K562 (cell line): ENCODE results near the gene BHLHE40. TPM values are rescaled to one million over a fixed set of nuclear protein-coding genes. Genes with fewer than 3 reads are reported as not detected.
A peak's percentile ranks its signal among the peaks of the same experiment; 100 is the strongest.

ENCODE experiments used
- ATF6 ChIP-seq: sonication (generic); formaldehyde crosslinking; IDR thresholded peaks from 2 replicates; pipeline ENCODE4 v1.4.0; 2020; ENCODE audit warnings: mild to moderate bottlenecking, missing genetic modification reagents
- CEBPB ChIP-seq: fragments of 450-650 bp; IDR thresholded peaks from 2 replicates; pipeline ENCODE4 v1.6.1; 2016; ENCODE audit warnings: missing genetic modification characterization, missing compliant biosample characterization
- CSDE1 ChIP-seq, 2 experiments: fragments of 450-650 bp; IDR thresholded peaks; 2 replicates each; pipeline ENCODE4 v1.6.1; 2016; ENCODE audit warnings: mild to moderate bottlenecking in 1 of 2
- DMBX1 ChIP-seq: fragments of 250-450 bp; sonication (Bioruptor Pico); IDR thresholded peaks from 2 replicates; pipeline ENCODE4 v1.8.0; 2022; ENCODE audit warnings: inconsistent platforms, mild to moderate bottlenecking, moderate library complexity, borderline replicate concordance
- ELK3 ChIP-seq: fragments of 450-650 bp; formaldehyde crosslinking; IDR thresholded peaks from 2 replicates; pipeline ENCODE4 v1.4.0; 2020; ENCODE audit warnings: mild to moderate bottlenecking
- FOXA1 ChIP-seq: fragments of 450-650 bp; IDR thresholded peaks from 2 replicates; pipeline ENCODE4 v1.6.1; 2016; ENCODE audit warnings: mild to moderate bottlenecking, borderline replicate concordance
- HNRNPL ChIP-seq: fragments of 200-400 bp; formaldehyde crosslinking; IDR thresholded peaks from 2 replicates; pipeline ENCODE4 v1.6.1; 2017; ENCODE audit warnings: low read depth, mild to moderate bottlenecking, low read length
- ID3 ChIP-seq, 2 experiments: fragments of 250-450 bp in 1 of 2; fragments of 450-650 bp in 1 of 2; sonication (Bioruptor Pico) in 1 of 2; IDR thresholded peaks; 2 replicates each; pipeline versions ENCODE4 v1.6.1 to v1.8.0; 2016 to 2021; ENCODE audit warnings: mild to moderate bottlenecking in 2 of 2, moderate library complexity in 2 of 2, missing compliant biosample characterization in 1 of 2, missing genetic modification characterization in 1 of 2
- KLF1 ChIP-seq: fragments of 450-650 bp; IDR thresholded peaks from 2 replicates; pipeline ENCODE4 v1.6.1; 2016; ENCODE audit warnings: missing genetic modification characterization, missing compliant biosample characterization
- MBD2 ChIP-seq: sonication (generic); IDR thresholded peaks from 2 replicates; pipeline ENCODE4 v1.6.1; 2016; ENCODE audit warnings: low read depth, borderline replicate concordance
- NCOA1 ChIP-seq: fragments of 450-650 bp; IDR thresholded peaks from 2 replicates; pipeline ENCODE4 v1.6.1; 2016; ENCODE audit warnings: low read depth
- NRF1 ChIP-seq, 2 experiments: fragments of 450-650 bp; IDR thresholded peaks in 1 of 2; conservative IDR thresholded peaks in 1 of 2; 2 replicates each; pipeline ENCODE4 v1.6.1; 2014; ENCODE audit warnings: mild to moderate bottlenecking in 2 of 2
- OTX1 ChIP-seq: fragments of 450-650 bp; formaldehyde crosslinking; IDR thresholded peaks from 2 replicates; pipeline ENCODE4 v1.4.0; 2022; ENCODE audit warnings: mild to moderate bottlenecking
- POLR2B ChIP-seq: fragments of 450-650 bp; IDR thresholded peaks from 2 replicates; pipeline ENCODE4 v1.6.1; 2018; ENCODE audit warnings: low read depth; ENCODE audit not compliant: partially characterized antibody
- PTTG1 ChIP-seq: fragments of 450-650 bp; IDR thresholded peaks from 2 replicates; pipeline ENCODE4 v1.6.1; 2016; ENCODE audit warnings: low read depth, mild to moderate bottlenecking, missing genetic modification characterization, missing compliant biosample characterization
- SAFB ChIP-seq: fragments of 200-400 bp; formaldehyde crosslinking; IDR thresholded peaks from 2 replicates; pipeline ENCODE4 v1.6.1; 2017; ENCODE audit warnings: low read depth, low read length, borderline replicate concordance
- THRB ChIP-seq: fragments of 450-650 bp; formaldehyde crosslinking; conservative IDR thresholded peaks from 2 replicates; pipeline ENCODE4 v1.4.0; 2022; ENCODE audit warnings: mild to moderate bottlenecking, missing genetic modification characterization
- YY1 ChIP-seq, 3 experiments: IDR thresholded peaks; 2 replicates each; pipeline ENCODE4 v1.6.1; 2011; ENCODE audit warnings: low read length in 2 of 3, mild to moderate bottlenecking in 2 of 3, moderate library complexity in 2 of 3, borderline replicate concordance in 1 of 3, control low read depth in 1 of 3, low read depth in 1 of 3; ENCODE audit not compliant: insufficient read depth in 3 of 3, insufficient replicate concordance in 2 of 3, control insufficient read depth in 1 of 3, insufficient read length in 1 of 3; ENCODE audit errors: extremely low read depth in 1 of 3
- ZNF217 ChIP-seq: sonication (generic); formaldehyde crosslinking; IDR thresholded peaks from 2 replicates; pipeline ENCODE4 v1.8.0; 2022; ENCODE audit warnings: mild to moderate bottlenecking, missing genetic modification reagents
- ZNF75A ChIP-seq: fragments of 450-650 bp; formaldehyde crosslinking; IDR thresholded peaks from 2 replicates; pipeline ENCODE4 v1.4.0; 2020; ENCODE audit warnings: mild to moderate bottlenecking
- ZNF780A ChIP-seq: fragments of 250-450 bp; sonication (Bioruptor Pico); IDR thresholded peaks from 2 replicates; pipeline ENCODE4 v1.5.0; 2021; ENCODE audit warnings: mild to moderate bottlenecking
- polyA plus RNA-seq, 8 experiments: library from polyadenylated mRNA; depleted of rRNA in 4 of 8; stranded (reverse) in 5 of 8; unstranded in 3 of 8; fragments of >200 nt; fragmentation: Nextera tagmentation in 2 of 8; fragmentation: Illumina TruSeq in 1 of 8; extraction: Ambion mirVana in 2 of 8; extraction: Trizol in 1 of 8; gene quantifications; 2 replicates each; pipeline versions ENCODE4 v1.2.1 to v1.2.3, GENCODE V29; 2011 to 2014; ENCODE audit warnings: inconsistent platforms in 1 of 8, missing spikeins in 1 of 8
- total RNA-seq, 7 experiments: library from RNA; depleted of rRNA in 6 of 7; stranded (reverse); fragments of >200 nt in 6 of 7; fragmentation: Illumina TruSeq in 2 of 7; extraction: Trizol in 2 of 7; gene quantifications; 2 replicates each; pipeline versions ENCODE4 v1.2.1 to v1.2.3, GENCODE V29; 2011 to 2021; ENCODE audit warnings: low replicate concordance in 1 of 7

Gene BHLHE40
- total and polyA plus RNA-seq, 9 of the 15 experiments (the other 6 are each of a cell fraction or from before 2014, with no cell fraction given) = 12.0 to 83.9 (median 31.4) TPM

- TF ChIP-seq ATF6 (CRISPR knock-in tag) (peak; percentile 85; the same call in 1 of the 2 replicates), HNRNPL (no peak), NCOA1 (no peak), THRB (CRISPR knock-in tag) (peak; percentile 51; the same call in 1 of the 2 replicates), NRF1 (conservative IDR thresholded peaks at IDR 0.05 in 1 of 2, IDR thresholded peaks at IDR 0.05 in 1 of 2) (no peak), YY1 (IDR thresholded peaks at IDR 0.05; ENCODE audit: borderline replicate concordance in 1 of 3, control insufficient read depth in 1 of 3, extremely low read depth in 1 of 3, insufficient read depth in 3 of 3, insufficient read length in 1 of 3, insufficient replicate concordance in 2 of 3, low read depth in 1 of 3, low read length in 2 of 3) (peak; percentile 43 to 88 (median 71)), CEBPB (tag) (no peak), ID3 (CRISPR knock-in tag; IDR thresholded peaks at IDR 0.05) (no peak), ID3 (tag; IDR thresholded peaks at IDR 0.05) (peak; percentile 86), CSDE1 (IDR thresholded peaks at IDR 0.05) (no peak), DMBX1 (CRISPR knock-in tag) (peak; percentile 88), MBD2 (no peak), ZNF75A (0 out of 2 replicates have a peak, but pooled peaks have one; percentile 34), ZNF780A (CRISPR knock-in tag) (no peak), KLF1 (tag) (no peak), ELK3 (CRISPR knock-in tag) (no peak), OTX1 (0 out of 2 replicates have a peak, but pooled peaks have one; percentile 65), POLR2B (no peak), FOXA1 (no peak), ZNF217 (CRISPR knock-in tag) (no peak), SAFB (no peak), PTTG1 (tag) (no peak)
Measured at GRCh38 chr3:4996771-4997291, 17.6 kb downstream of the BHLHE40 start (continued).
